ENCODE results near the gene NT5C2. TPM values are rescaled to one million over a fixed set of nuclear protein-coding genes. Genes with fewer than 3 reads are reported as not detected.

NT5C2 gene
- total and polyA plus RNA-seq, 2 of the 8 experiments (the other 6 are each of a cell fraction or from before 2014, with no cell fraction given), result 35.2 to 106 TPM

- H3K4me3 ChIP-seq (ENCODE audit: extremely low read depth in 1 of 4, insufficient read depth in 2 of 4, low read depth in 3 of 4, low read length in 4 of 4), result no peak overlapping the region
- no peak overlapping the region for H3K56ac ChIP-seq (replicated peaks; ENCODE audit: insufficient read length, low read depth, low read length)
- H2BK5ac ChIP-seq (ENCODE audit: low read depth, low read length), result no peak overlapping the region
- ChIA-PET CTCF (ENCODE audit: partially characterized antibody) (interaction anchor here (0.6 to 10.3 kb wide), 12 partner anchors 9 to 339 kb away, joined by 3 to 137 read pairs (median 4); partner anchors contain the start of genes CNNM2 and CYP17A1), POLR2A (ENCODE audit: partially characterized antibody) (interaction anchor here (3.1 kb wide), 1 partner anchor 148 kb away, joined by 10 read pairs; the partner anchor contains the start of gene CNNM2)
- no peak overlapping the region for H3K27ac ChIP-seq (ENCODE audit: low read depth, low read length)
- no peak overlapping the region for H3K23ac ChIP-seq (ENCODE audit: insufficient read length)
- H3K9ac ChIP-seq (replicated peaks in 1 of 4; ENCODE audit: extremely low read depth in 1 of 4, low read depth in 3 of 4, low read length in 3 of 4), result no peak overlapping the region
- H3K4me2 ChIP-seq (ENCODE audit: insufficient read depth in 1 of 2, low read depth in 2 of 2, low read length in 2 of 2), result no peak overlapping the region
- 91% methylated on average over 16 of the region's 16 CpGs; no CpG with 5 or more reads in 1 of the 2 experiments for WGBS, 2 experiments (ENCODE audit: extremely low coverage in 1 of 2, insufficient coverage in 1 of 2, insufficient read length in 1 of 2, insufficient replicate concordance in 2 of 2, low coverage in 1 of 2, low lambda C conversion rate in 2 of 2, missing lambda C conversion rate in 1 of 2)
- no peak overlapping the region for H4K5ac ChIP-seq (ENCODE audit: insufficient read length, low read depth, low read length)
- H4K20me1 ChIP-seq (replicated peaks in 1 of 2; ENCODE audit: control insufficient read depth in 1 of 2, insufficient read depth in 2 of 2, low read length in 2 of 2), result peaks cover 0 to 2% of the 10 kb centered on the region in 2 experiments
- H2BK120ac ChIP-seq (replicated peaks; ENCODE audit: low read depth, low read length), result no peak overlapping the region
- no peak overlapping the region for H2BK12ac ChIP-seq (ENCODE audit: low read depth, low read length)
- H3K18ac ChIP-seq (ENCODE audit: extremely low read depth, low read length), result no peak overlapping the region
- no peaks in the 10 kb centered on the region for H3K27me3 ChIP-seq (replicated peaks in 1 of 4; ENCODE audit: control insufficient read depth in 3 of 4, extremely low read depth in 1 of 4, insufficient read depth in 3 of 4, low read length in 3 of 4)
- H3K79me2 ChIP-seq (ENCODE audit: control insufficient read depth in 1 of 2, insufficient read depth in 2 of 2, low read length in 2 of 2), result no peaks in the 10 kb centered on the region
- no peak overlapping the region for H2AK5ac ChIP-seq (ENCODE audit: low read depth, low read length)
- no peak overlapping the region; the same call in 1 of the 2 replicates for H4K8ac ChIP-seq (ENCODE audit: extremely low read depth, insufficient read depth, low read length)
- no peaks in the 10 kb centered on the region for H3K36me3 ChIP-seq (ENCODE audit: control insufficient read depth in 2 of 4, insufficient read depth in 4 of 4, low read length in 3 of 4)
- DNase-seq (ENCODE audit: low read depth in 1 of 2, low spot score in 2 of 2) (no peak), FAIRE-seq (no peak)
- no peak overlapping the region for H3K14ac ChIP-seq (ENCODE audit: insufficient read length)
- H3K23me2 ChIP-seq (ENCODE audit: low read depth, low read length), result no peaks in the 10 kb centered on the region
- no peak overlapping the region for H2BK20ac ChIP-seq (ENCODE audit: low read length)
- H2AFZ ChIP-seq (ENCODE audit: low read length), result no peak overlapping the region
- H3K79me1 ChIP-seq (ENCODE audit: low read depth, low read length), result no peaks in the 10 kb centered on the region; the same call in 1 of the 2 replicates
- H3K4me1 ChIP-seq (replicated peaks in 1 of 4; ENCODE audit: control insufficient read depth in 3 of 4, insufficient read depth in 4 of 4, low read length in 3 of 4), result peaks cover 0 to 10% (median 4%) of the 10 kb centered on the region in 4 experiments; a peak in 3 of 7 replicates
- no peak overlapping the region for H2BK15ac ChIP-seq (ENCODE audit: low read length)
- H3K4ac ChIP-seq (replicated peaks; ENCODE audit: insufficient read length, low read depth, low read length), result no peak overlapping the region
- no peaks in the 10 kb centered on the region for H3K9me3 ChIP-seq (ENCODE audit: insufficient read depth in 2 of 2, low read depth in 1 of 2, low read length in 1 of 2)
- H4K91ac ChIP-seq (replicated peaks; ENCODE audit: insufficient read length, low read length), result no peak overlapping the region
- TF ChIP-seq CEBPB (IDR thresholded peaks at IDR 0.05; ENCODE audit: low read depth, low read length) (no peak), SIN3A (conservative IDR thresholded peaks at IDR 0.05 in 1 of 2, IDR thresholded peaks at IDR 0.05 in 1 of 2; ENCODE audit: low read depth in 1 of 2, low read length in 2 of 2) (no peak), PHF8 (conservative IDR thresholded peaks at IDR 0.05; ENCODE audit: low read depth, low read length) (no peak), MAFK (IDR thresholded peaks at IDR 0.05; ENCODE audit: low read depth, low read length) (no peak), TEAD4 (IDR thresholded peaks at IDR 0.05; ENCODE audit: low read depth, low read length) (no peak), NANOG (IDR thresholded peaks at IDR 0.05; ENCODE audit: insufficient read depth, low read depth, low read length, poor library complexity, severe bottlenecking) (no peak)
These were observed 126.7 kb downstream of the NT5C2 start for GRCh38 chr10:103066141-103067098.
